Mesenteric fat pad (tissue), 1 donor: ENCODE results near the gene SLC27A2. TPM values are rescaled to one million over a fixed set of nuclear protein-coding genes. Genes with fewer than 3 reads are reported as not detected.

Experiments
- DNase-seq: peaks from one replicate; pipeline ENCODE4 v3.0.0-alpha.2; 2020; ENCODE audit warnings: low spot score
- total RNA-seq: library from RNA; stranded (reverse); fragmentation: NEBNext Ultra II Directional; extraction: Animal tissue kit (Norgen Biotek cat#: 25700); gene quantifications from one replicate; pipeline ENCODE4 v1.2.1, GENCODE V29; 2021
- donor health status: DM: yes; HTN: yes; CAD: no.

SLC27A2 gene
- total RNA-seq, 1 donor from 2014 or later = 1.7 TPM

DNA sequence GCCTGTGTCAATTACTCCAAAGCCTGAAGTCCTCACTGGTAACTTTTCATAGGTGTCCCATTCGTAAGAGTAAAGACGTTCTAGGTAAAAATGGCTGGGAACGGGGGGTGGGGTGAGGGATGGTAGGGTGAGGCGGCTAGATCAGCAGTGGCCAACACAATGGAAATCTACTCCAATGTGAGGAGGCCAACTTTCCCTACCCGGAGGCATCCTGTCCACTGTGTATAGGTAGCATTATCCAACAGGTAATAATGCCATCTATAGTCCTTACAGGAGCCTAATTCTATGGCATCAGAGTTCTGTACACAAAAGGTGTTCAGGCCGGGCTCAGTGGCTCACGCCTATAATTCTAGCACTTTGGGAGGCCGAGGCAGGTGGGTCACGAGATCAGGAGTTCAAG lies 54.4 kb downstream of the SLC27A2 start:
- no peak for DNase-seq

DNA sequence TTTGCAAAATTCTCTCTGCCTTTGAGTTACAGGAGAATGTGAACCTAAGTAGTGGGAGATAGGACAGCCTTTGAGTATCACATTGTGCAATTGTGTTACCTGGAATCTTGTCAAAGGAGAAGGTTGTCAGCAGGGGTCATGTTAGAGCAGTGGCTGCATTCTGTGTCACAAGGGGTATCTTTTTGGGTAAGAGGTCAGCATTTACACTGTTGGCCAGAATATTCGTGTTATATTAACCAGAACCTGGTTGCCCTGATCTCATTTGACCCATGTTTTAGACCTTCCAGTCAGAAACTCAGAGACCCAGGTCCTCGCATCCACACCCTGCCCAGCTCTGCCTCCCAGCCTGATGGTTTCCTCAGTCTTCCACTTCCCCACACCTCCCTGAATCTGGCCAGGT lies 56.3 kb downstream of the SLC27A2 start:
- no peak for DNase-seq

DNA sequence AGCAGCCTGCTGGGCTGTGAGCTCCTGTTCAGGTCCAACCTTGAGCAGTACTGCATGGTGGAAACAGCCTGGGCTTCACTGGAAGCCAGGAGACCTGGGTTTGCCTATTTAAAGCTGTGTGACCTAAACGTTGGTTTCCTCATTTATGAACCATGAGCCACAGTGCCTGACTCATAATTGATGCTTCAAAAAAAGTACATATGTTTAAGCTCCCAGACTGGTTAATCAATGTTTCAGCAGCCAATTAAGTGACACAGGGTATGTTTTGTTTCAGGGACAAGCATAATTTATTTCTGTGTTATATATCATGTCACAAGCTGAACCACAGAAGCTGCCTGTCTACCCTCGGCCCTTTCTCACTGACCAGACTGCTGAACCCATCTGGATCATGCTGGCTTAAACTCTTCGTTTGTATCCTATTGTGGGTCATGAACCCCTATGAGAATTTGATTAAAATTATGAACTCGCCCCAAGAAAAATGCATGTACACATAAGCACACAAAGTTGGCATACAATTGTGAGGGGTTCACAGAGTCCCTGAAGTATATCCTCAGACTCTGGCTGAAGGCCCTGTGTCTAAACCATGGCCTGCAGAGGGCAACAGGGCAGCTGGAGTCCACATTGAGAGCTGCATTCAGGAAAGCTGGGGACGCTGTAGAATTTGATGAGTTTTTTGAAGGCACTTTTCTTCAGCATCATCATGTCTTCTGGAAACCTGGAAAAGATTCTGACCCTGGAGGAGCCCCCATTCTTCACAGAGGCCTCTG lies 59.9 kb downstream of the SLC27A2 start:
- no peak for DNase-seq

DNA sequence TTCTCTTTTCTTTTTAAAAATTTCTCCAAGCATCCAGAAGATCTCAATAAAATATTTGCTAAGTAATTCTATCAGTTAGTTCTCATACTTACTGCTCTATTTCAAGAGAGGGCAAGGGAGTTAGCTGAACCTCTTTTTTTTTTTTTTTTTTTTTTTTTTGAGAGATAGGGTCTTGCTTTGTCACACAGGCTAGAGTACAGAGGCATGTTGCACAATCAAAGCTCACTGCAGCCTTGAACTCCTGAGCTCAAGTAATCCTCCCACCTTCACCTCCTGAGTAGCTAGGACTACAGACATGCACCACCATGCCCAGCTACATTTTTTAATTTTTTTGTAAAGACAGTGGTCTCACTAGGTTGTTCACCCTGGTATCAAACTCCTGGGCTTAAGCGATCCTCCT lies 62.2 kb downstream of the SLC27A2 start:
- DNase-seq = no peak

DNA sequence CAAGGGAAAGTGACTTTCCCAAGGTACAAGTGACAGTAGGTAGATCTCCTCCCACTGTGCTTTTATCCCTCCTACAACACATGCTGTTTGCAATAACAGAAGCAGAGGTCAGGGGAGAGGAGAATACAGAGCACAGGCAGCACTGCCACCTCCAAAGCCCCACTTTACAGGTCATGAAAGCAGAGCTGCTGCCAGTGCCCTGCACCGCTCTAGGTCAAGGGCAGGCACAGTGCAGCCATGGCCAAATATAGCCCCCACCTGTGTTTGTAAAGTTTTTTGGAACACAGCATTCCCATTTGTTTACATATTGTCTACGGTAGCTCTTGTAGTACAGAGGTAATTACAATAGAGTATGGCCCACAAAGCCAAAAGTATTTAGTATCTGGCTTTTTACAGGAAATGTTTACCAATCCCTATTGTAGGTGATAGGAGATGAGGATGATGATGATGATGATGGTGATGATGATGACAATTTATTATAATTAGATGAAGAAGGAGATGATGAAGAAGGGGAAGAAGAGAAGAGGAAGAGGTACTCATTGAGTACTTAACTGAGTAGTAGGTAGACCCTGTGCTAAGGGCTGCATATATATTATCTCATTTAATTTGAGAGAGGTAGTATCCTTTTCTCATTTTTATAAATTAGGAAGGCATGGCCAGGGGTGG lies 63.1 kb downstream of the SLC27A2 start:
- DNase-seq = no peak

DNA sequence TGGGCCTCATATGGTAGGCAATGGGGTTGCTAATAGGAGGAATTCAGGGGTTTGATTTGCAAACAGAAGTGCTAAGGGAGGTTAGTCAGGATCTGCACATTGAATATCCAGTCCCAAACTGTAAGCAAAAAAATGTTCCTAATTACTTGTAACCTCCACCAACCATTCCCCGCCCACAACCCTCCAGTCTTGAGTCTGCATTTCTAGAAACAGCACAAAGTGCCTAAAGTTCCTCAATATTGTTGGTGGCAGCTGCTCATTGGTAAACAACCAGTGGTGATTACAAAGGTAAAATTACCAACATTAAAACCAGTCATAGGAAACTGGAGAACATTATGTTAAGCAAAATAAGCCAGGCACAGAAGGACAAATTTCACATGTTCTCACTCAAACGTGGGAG lies 64.6 kb downstream of the SLC27A2 start:
- DNase-seq = no peak

DNA sequence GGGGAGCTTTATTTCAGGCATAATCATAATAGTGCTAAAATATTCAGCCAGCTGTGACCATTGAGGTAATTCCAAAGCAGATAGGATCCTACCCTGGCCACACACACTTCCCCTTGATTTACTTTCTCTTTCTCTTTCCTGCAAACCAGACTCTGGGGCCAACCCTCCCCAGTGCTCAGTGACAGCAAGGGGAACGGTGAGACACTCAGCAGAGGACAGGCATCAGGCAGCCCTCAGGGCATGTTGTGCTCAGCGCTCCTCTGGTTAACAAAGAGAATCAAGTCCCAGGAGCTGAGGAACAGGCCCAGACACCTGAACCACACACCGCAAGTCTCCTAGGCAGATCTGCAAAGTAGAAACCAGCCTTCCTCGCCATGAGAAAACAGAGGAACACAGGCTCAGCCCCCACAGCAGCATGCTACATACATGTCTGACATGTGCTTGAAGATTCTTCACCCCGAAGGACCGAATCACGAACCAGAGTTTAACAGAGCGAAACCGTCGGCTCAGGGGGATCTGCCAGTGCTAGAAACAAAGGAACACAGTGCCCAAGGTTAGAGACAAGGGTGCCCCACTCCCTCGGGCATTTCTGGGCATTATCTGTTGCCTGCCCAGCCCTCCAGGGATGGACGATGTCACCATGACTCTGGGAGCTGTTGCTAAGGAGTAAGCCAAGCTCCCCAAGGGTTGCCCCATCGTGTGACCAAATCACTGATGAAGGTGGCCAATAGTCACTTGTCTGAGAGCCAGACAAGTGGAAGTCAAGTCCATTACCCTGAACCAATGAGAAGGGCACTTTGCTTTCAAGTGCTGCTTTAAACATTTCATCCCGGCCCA lies 66.0 kb downstream of the SLC27A2 start:
- peak; percentile 84 for DNase-seq

DNA sequence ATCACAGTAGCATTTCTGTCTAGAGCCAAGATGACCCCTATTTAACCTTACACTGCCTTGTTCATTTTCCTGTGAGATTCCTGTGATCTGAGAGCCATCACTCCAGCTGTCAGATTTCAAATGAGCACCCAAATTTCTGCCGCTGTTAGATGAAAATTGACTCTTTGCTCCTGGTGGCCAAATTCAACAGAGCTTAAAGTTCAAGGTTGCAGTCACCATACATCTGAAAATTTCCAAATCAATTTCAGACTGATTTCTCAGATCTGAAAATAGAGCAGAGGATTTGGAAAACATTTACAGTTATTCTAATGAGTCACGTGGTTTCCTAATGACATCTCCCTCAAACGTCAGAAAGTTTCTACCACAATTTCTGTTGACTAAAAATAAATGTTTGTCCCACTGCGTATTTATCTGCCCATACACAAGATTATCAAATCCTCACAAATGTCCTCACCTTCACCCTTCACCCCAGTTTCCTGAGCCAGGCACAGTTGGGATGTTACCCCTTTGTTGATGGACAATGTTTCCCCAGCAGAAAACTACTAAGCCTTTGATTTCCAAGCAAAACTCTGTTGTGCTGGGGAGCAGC lies 67.1 kb downstream of the SLC27A2 start:
- DNase-seq = no peak

DNA sequence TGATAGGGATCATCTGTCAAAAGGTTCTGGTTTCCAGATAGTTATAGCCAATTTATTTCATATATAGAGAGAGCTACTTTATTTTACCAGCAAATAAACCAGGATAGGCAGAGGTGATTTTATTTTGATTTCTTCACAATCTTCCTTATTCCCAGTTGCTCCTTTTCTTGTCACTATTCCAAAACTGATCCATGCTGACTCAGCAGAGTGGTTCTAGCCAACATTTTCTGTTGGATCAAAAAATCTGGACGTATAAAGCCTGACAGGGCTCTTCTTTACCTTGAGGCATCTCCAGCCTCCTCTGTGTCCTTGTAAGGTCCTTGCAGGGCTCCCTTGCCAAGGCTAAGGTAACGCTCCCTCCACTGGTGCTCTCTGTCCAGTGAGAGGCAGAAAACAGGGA lies 67.7 kb downstream of the SLC27A2 start:
- no peak for DNase-seq

DNA sequence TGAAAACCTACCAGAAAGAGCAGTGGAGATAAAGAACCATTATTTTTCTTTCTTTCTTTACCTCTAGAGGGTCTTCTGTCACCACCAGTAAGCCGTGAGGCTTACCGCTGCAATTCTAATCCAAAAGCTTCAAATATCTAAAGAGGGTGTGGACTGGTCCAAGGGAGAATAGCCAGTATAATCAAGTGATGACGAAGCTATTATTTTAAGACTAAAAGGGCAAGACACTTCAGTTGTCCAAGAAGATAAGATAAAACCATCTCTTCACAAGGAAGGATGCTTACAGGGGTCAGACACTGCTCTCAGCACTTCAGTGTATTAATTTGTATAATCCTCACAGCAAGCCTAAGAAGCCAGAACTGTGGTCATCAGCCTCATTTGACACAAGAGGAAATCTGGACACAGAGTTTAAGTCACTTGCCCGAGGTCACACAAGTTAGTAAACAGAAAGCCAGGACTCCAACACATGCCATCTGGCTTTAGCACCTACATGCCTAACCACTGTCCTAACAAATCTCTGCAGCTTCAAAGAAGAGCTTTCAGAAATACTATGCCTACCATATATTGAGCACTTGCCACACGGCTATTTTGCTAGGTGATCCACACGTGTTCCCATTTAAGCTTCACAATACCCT lies 68.9 kb downstream of the SLC27A2 start:
- DNase-seq = no peak

DNA sequence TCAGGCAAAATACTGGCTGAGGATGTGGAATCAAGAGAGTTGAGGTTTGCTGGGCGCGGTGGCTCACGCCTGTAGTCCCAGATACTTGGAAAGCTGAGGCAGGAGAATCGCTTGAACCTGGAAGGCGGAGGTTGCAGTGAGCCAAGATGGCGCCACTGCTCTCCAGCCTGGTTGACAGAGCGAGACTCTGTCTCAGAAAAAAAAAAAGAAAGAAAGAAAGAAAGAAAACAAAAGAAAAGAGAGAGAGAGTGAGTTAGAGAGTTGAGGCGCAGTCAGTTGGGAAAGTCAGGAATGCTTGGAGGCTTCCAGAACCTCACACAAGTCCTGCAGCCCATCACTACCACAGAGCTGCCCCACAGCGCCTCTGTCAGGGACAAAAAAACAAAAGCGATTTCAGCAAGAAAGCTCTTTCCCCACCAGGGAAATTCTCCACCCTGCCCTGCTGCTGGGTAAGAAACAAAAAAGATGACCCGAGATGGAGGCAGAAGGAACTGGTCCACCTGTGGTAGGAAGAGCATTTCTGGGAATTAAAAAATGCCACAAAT lies 69.7 kb downstream of the SLC27A2 start:
- DNase-seq = no peak

DNA sequence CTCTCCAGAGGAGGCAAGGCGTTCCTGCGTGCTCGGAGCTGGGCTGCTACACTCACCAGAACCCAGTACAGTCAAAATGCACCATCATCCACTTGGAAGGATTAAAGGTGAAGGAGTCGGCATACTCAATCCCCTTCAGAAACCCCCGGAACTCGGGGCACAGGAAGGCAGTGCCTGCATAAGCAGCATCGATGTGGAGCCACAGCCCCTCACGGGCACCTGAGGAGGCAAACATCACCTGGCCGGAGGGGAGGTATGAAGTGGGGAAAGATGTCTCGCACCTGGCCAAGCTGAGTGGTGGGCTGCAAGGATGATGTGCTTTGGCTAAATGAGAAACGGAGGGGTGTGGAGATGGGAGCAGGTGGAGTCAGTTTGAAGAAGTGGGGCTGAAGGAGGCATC lies 70.6 kb downstream of the SLC27A2 start:
- no peak for DNase-seq

DNA sequence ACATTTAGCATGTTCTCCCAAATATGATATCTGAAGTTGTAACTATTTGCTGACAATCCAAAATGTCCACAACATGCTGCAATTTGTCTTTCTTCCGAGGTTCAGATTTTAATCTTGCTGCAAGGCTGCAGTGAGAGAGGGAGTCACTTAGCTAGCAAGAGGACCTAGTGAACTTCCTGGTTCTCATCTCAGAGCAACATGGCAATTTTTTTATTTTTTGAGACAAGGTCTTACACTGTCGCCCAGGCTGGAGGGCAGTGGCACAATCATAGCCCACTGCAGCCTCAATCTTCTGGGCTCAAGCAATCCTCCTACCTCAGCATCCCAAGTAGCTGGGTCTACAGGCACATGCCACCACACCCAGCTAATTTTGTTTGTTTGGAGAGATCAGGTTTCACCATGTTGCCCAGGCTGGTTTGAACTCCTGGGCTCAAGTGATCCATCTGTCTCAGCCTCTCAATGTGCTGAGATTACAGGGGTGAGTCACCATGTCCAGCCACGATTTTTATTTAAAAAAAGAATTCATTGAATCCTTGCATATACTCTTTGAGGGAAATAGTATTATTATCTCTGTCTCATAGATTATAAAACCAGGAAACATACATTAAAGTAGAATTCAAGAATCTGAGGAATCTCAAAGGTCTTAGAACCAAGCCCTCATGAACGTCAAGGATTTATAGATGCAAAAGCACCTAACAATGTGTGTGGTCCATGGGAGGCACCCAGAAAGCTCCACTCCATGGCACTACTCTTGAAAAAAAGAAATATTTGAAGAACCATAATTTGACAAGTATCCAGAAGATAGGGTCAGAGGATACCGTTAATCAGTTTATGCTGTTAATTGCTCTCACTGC lies 74.4 kb downstream of the SLC27A2 start:
- DNase-seq = no peak

DNA sequence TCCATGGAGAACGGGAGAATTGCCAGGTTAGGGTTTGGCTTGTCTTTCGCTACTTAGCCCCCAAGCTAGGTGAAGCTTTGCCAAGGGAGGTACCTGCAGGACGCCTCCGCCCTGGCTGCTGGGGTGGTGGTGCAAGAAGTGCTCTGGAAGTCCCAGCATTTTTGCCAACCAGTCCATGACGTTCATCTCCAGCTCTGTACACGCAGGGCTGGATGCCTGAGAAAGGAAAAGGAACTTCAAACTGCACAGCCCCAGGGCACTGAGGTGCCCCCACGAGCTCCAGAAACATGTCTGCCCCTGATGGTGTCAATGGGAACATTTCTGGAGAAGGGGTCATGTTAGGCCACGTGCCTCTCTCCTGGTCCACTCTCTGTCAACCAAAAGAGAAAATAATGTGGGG lies 75.3 kb downstream of the SLC27A2 start:
- no peak for DNase-seq

DNA sequence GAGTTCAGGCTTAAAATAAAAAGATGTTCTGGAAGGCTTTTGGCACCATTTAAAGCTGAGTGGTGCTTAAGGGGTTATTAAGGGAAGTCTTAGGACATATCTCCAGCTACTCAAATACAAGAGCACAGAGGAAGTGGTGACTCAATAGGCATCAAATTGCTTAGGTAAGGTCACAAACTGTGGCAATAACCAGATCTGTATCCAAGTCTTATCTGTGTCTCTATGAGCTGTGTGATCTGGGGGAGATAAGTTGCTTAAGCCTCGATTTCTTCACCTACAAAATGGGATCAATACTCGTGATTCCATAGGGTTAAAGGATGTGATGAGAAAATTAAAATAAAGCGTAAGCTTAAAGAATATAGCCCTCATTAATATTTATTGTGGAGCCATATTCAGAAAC lies 75.9 kb downstream of the SLC27A2 start:
- no peak for DNase-seq

DNA sequence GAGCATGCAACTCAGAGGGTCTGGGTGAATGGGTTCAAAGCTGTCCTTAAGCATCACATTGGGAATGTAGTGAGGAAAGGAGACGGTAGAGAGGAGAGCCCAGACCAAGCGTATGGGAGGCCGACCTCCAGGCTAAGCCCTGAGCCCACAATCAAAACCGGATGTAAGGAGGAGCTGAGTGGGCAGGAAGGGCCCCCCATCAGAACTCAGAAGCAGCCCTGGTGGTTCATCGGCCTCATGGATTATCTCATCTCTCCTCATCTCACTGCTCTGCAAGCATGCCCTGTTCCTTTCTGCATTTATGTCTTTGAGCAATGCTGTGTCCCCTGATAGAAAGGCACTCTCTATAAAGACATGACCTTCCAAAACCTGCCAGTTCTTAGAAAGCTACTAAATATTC lies 77.3 kb downstream of the SLC27A2 start:
- DNase-seq = no peak

DNA sequence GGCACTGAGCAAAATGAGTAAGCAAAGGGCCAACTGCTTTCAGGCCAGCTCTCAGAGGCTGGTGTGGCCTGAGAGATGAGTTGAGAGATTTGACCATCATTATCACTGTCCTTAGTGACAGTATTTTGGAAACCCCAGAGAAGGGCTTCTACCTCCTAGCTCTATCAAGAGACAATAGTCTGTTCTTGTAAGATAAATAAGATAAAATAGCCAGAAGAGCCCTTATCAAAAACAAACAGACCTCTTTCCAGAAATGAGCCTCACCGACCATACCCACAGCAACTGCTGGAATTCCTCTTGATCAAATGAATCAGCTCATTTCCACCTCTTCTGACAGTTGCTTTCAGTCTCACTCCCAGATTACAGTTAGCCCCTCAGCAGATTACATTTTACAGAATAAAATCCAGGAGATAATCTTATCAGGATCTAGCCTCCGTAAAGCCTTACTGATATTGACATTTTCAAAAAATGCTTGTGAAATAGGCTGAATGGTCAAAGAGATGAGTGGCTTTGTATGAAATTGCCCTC lies 79.0 kb downstream of the SLC27A2 start:
- DNase-seq = no peak

DNA sequence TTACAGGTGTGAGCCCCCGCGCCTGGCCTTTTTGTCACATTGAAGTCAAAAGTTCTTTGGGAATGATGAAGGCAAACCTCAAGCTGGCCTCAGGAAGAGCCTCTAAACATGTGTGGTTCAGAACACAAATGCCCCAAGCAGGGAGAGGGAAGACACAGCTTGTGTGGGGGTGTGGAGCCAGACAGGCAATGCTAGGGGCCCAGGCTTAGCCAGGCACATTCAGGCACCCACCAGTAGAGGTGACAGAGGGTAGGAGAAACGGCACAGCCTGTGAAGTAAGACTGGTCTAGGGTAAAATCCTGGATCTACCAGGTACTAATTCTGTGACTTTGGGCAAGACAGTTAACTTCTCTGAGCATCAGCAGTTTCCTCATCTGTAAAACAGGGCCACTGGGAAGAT lies 80.0 kb downstream of the SLC27A2 start:
- DNase-seq = no peak

DNA sequence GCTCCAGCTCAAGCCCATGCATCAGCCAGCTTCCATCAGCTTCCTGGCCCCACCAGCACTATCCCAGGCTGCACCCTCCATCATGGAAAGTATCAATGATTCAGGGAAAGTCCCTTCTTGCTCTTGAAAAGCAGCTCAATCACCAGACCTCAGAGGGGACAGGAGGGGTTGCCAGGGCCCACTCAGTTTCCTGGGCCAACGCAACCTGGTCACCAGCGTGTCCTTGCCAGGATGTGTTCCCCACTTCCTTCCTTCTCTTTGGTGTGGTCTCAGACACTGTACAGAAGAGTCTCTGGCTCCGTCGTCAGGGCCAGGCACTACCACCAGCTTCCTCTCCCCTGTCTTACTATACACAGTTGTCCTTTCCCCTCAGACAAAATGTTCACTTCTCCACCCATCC lies 80.5 kb downstream of the SLC27A2 start:
- DNase-seq = no peak

DNA sequence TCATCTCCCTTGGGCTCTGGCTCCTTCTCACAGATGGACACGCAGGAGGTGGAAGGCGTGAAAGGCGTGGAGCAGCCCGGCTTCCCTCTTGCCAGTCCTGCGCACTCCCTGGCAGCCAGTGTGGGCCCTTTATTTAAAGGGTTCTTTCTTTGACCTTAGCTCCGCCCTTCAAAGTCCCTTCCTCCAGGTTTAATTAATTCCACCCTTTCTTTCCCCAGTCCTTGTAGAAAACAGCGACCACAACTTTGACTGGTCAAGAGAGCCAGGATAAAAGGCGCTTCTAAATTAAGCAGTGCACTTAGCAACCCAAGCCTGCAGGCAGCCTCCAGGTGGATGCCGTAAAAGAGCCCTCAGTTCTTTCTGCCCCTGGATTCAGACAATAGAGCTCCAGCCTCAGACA lies 83.6 kb downstream of the SLC27A2 start, which contains the start of gene HDC:
HDC (minus strand) TSS at position 107 of the 400 bp plus-strand sequence; CDS start at position 4, 103 bp downstream.
- no peak for DNase-seq
